Renal cortical epithelial cell (primary cell): ENCODE results near the gene OGG1. TPM values are rescaled to one million over a fixed set of nuclear protein-coding genes. Genes with fewer than 3 reads are reported as not detected.
A peak's percentile ranks its signal among the peaks of the same experiment; 100 is the strongest.

Source experiments
- DNase-seq: peaks from one replicate; pipeline ENCODE4 v3.0.0-alpha.2; 2011; ENCODE audit warnings: low read depth
- total RNA-seq: library from RNA; depleted of rRNA; stranded (reverse); fragments of >200 nt; gene quantifications from 2 replicates; pipeline ENCODE4 v1.2.3, GENCODE V29; 2014

OGG1 gene
- total RNA-seq, result 6.1 and 11.9 TPM in 2 replicates

GRCh38 chr3:9749645-9750555, at the start of gene OGG1:
OGG1 (plus strand) TSS chr3:9749952; CDS start chr3:9750287, 335 bp downstream.
- DNase-seq, result peak; percentile 97

- DNase-seq, result no peak
These were observed 49.2 kb upstream of the OGG1 start for GRCh38 chr3:9700536-9700935.

GRCh38 chr3:9701006-9701405, 48.7 kb upstream of the OGG1 start:
- no peak for DNase-seq

GRCh38 chr3:9701711-9702110, 48.0 kb upstream of the OGG1 start:
- no peak for DNase-seq

GRCh38 chr3:9703240-9703639, 46.5 kb upstream of the OGG1 start:
- DNase-seq, result no peak

GRCh38 chr3:9703736-9704346, 45.9 kb upstream of the OGG1 start, which contains the start of gene CPNE9:
CPNE9 (plus strand) TSS chr3:9703833; CDS start chr3:9703997, 164 bp downstream.
- DNase-seq, result no peak

- DNase-seq, result no peak
These were observed 45.1 kb upstream of the OGG1 start for GRCh38 chr3:9704347-9705322.

GRCh38 chr3:9710174-9710739, 39.5 kb upstream of the OGG1 start:
- DNase-seq, result no peak

- no peak for DNase-seq
These were observed 37.3 kb upstream of the OGG1 start for GRCh38 chr3:9712415-9712814.

GRCh38 chr3:9713142-9713541, 36.6 kb upstream of the OGG1 start:
- no peak for DNase-seq

GRCh38 chr3:9715136-9715535, 34.6 kb upstream of the OGG1 start:
- no peak for DNase-seq

- DNase-seq, result peak; percentile 88
These were observed 33.9 kb upstream of the OGG1 start for GRCh38 chr3:9715764-9716437.

- DNase-seq, result no peak
These were observed 32.8 kb upstream of the OGG1 start for GRCh38 chr3:9716801-9717555.

- DNase-seq, result no peak
These were observed 32.2 kb upstream of the OGG1 start for GRCh38 chr3:9717563-9717962.

- DNase-seq, result no peak
These were observed 31.6 kb upstream of the OGG1 start for GRCh38 chr3:9718118-9718517.

- peak; percentile 11 for DNase-seq
These were observed 28.6 kb upstream of the OGG1 start for GRCh38 chr3:9721015-9721699.

GRCh38 chr3:9721700-9722060, 28.1 kb upstream of the OGG1 start:
- DNase-seq, result no peak

GRCh38 chr3:9725775-9726515, 23.8 kb upstream of the OGG1 start:
- no peak for DNase-seq

- DNase-seq, result no peak
These were observed 22.6 kb upstream of the OGG1 start for GRCh38 chr3:9727041-9727595.
